PC-9 (cell line): Measurements from ENCODE around the gene LRP10.

Experiments
- CTCF ChIP-seq: fragments of 200-600 bp; sonication (generic); conservative IDR thresholded peaks from 2 replicates; pipeline ENCODE4 v1.6.1; 2017; ENCODE audit warnings: mixed run types, antibody characterized with exemption, mild to moderate bottlenecking, moderate library complexity
- EZH2 ChIP-seq: fragments of 200-600 bp; sonication (generic); IDR thresholded peaks from 2 replicates; pipeline ENCODE4 v1.8.0; 2017; ENCODE audit warnings: antibody characterized with exemption, low read depth

GRCh38 chr14:22918804-22919600 is 47.5 kb downstream of the LRP10 start, which contains the start of gene RBM23:
- TF ChIP-seq CTCF, result no peak
- TF ChIP-seq EZH2, result no peak
